K562 (cell line): ENCODE data around the gene RAP1GAP2. TPM values are rescaled to one million over a fixed set of nuclear protein-coding genes. Genes with fewer than 3 reads are reported as not detected.

ENCODE experiments used
- ATAC-seq: fragments of 200-7000 bp; cut with Tn5 transposase; 3 replicates; pipeline ENCODE4 v1.9.1; 2020; ENCODE audit warnings: moderate library complexity
- BruUV-seq: library from RNA; stranded (reverse); fragments of 400-500 nt; replicated peaks from 2 replicates; lab custom pipeline; 2021; lab: Mats Ljungman, UMichigan
- CTCF ChIA-PET: fragments of 300-600 bp; formaldehyde crosslinking; extraction: SDS; loops from one replicate; lab custom pipeline; 2021; ENCODE audit warnings: low intra/inter-chr PET ratio; lab: Yijun Ruan, JAX
- POLR2A ChIA-PET: fragments of 300-600, 350-650 bp; sonication (Branson Sonifier 250); formaldehyde crosslinking; extraction: SDS; loops from one replicate; lab custom pipeline; 2021; ENCODE audit warnings: antibody characterized with exemption, inconsistent platforms; lab: Yijun Ruan, JAX
- DNase-seq, 4 experiments: peaks; one replicate each; pipeline versions ENCODE4 v3.0.0 to v3.0.0-alpha.2; 2011 to 2018; ENCODE audit warnings: low spot score in 3 of 4, mixed read lengths in 3 of 4; ENCODE audit errors: extremely low read depth in 1 of 4
- FAIRE-seq: peaks from 2 replicates; lab custom pipeline; 2011; peaks lifted over from hg19 to GRCh38; lab: Jason Lieb, UNC
- H2AFZ ChIP-seq: 2 replicates; pipeline ENCODE4 v1.6.0; 2011; ENCODE audit warnings: low read depth, low read length, control low read depth, inconsistent platforms
- H3K27ac ChIP-seq: fragments of 200-600 bp; 3 replicates; pipeline ENCODE4 v1.8.0; 2011; ENCODE audit warnings: low read depth, mild to moderate bottlenecking, control low read depth, inconsistent platforms, low read length, moderate library complexity, mixed read lengths; ENCODE audit errors: extremely low read depth
- H3K27me3 ChIP-seq, 2 experiments: fragments of 300-600 bp in 1 of 2; 2 replicates in 1 of 2; 3 replicates in 1 of 2; pipeline versions ENCODE4 v1.6.0 to v1.8.0; 2011; ENCODE audit warnings: inconsistent platforms in 2 of 2, low read length in 2 of 2, mild to moderate bottlenecking in 1 of 2, mixed read lengths in 1 of 2, moderate library complexity in 1 of 2; ENCODE audit not compliant: control insufficient read depth in 2 of 2, insufficient read depth in 2 of 2
- H3K36me3 ChIP-seq: fragments of 300-600 bp; 3 replicates; pipeline ENCODE4 v1.8.0; 2011; ENCODE audit warnings: mild to moderate bottlenecking, low read length, inconsistent platforms; ENCODE audit not compliant: control insufficient read depth, insufficient read depth
- H3K4me1 ChIP-seq, 2 experiments: fragments of 200-600 bp in 1 of 2; replicated peaks in 1 of 2; 2 replicates in 1 of 2; 3 replicates in 1 of 2; pipeline versions ENCODE4 v1.5.1 to v1.8.0; 2011; ENCODE audit warnings: inconsistent platforms in 2 of 2, low read length in 2 of 2, mild to moderate bottlenecking in 1 of 2, mixed read lengths in 1 of 2, moderate library complexity in 1 of 2; ENCODE audit not compliant: control insufficient read depth in 2 of 2, insufficient read depth in 2 of 2
- H3K4me2 ChIP-seq: 2 replicates; pipeline ENCODE4 v1.6.1; 2011; ENCODE audit warnings: low read length, control low read depth, inconsistent platforms, mixed read lengths; ENCODE audit not compliant: insufficient read depth
- H3K4me3 ChIP-seq: fragments of 200-600 bp; sonication (generic), shearing (Covaris generic); 2 replicates; pipeline ENCODE4 v1.5.1; 2016; ENCODE audit warnings: control low read depth, inconsistent platforms
- H3K79me2 ChIP-seq: fragments of 200-600 bp; 3 replicates; pipeline ENCODE4 v1.8.0; 2011; ENCODE audit warnings: low read length, inconsistent platforms; ENCODE audit not compliant: control insufficient read depth, insufficient read depth
- H3K9ac ChIP-seq, 2 experiments: 2 replicates each; pipeline versions ENCODE4 v1.6.0 to v1.6.1; 2011; ENCODE audit warnings: low read depth in 2 of 2, low read length in 2 of 2, control low read depth in 1 of 2, inconsistent platforms in 1 of 2, mild to moderate bottlenecking in 1 of 2, mixed read lengths in 1 of 2; ENCODE audit not compliant: insufficient read depth in 1 of 2
- H3K9me1 ChIP-seq: one replicate; pipeline ENCODE4 v1.6.0; 2011; ENCODE audit warnings: inconsistent platforms, mild to moderate bottlenecking, low read length, moderate library complexity; ENCODE audit not compliant: control insufficient read depth, insufficient read depth
- H3K9me3 ChIP-seq: replicated peaks from 2 replicates; pipeline ENCODE4 v1.5.1; 2011; ENCODE audit warnings: low read depth, low read length, inconsistent platforms; ENCODE audit not compliant: control insufficient read depth, insufficient read depth
- H4K20me1 ChIP-seq: replicated peaks from 2 replicates; pipeline ENCODE4 v1.6.1; 2011; ENCODE audit warnings: low read length, inconsistent platforms, mixed read lengths; ENCODE audit not compliant: control insufficient read depth, insufficient read depth
- ARID1B ChIP-seq: fragments of 450-650 bp; IDR thresholded peaks from 2 replicates; pipeline ENCODE4 v1.6.1; 2016; ENCODE audit warnings: antibody characterized with exemption, mild to moderate bottlenecking, inconsistent platforms
- HLTF ChIP-seq: fragments of 450-650 bp; IDR thresholded peaks from 2 replicates; pipeline ENCODE4 v1.6.1; 2016
- KHSRP ChIP-seq: fragments of 450-650 bp; IDR thresholded peaks from 2 replicates; pipeline ENCODE4 v1.6.1; 2017
- KLF16 ChIP-seq: IDR thresholded peaks from 2 replicates; pipeline ENCODE4 v1.6.1; 2016; ENCODE audit warnings: antibody characterized with exemption
- MAFG ChIP-seq: fragments of 450-650 bp; conservative IDR thresholded peaks from 2 replicates; pipeline ENCODE4 v1.6.1; 2016; ENCODE audit warnings: missing genetic modification characterization, missing compliant biosample characterization
- SIN3B ChIP-seq: fragments of 450-650 bp; IDR thresholded peaks from 2 replicates; pipeline ENCODE4 v1.6.1; 2017; ENCODE audit warnings: low read depth, mild to moderate bottlenecking, moderate library complexity
- ZNF77 ChIP-seq: fragments of 250-450 bp; sonication (Bioruptor Pico); IDR thresholded peaks from 2 replicates; pipeline ENCODE4 v1.5.0; 2020
- WGBS: fragments of 100-300 bp; shearing (Covaris generic); methylation state at CpG from one replicate; pipeline ENCODE4 v1.1.6; 2016; ENCODE audit warnings: low coverage, mixed read lengths; ENCODE audit not compliant: insufficient coverage; ENCODE audit errors: missing lambda C conversion rate; 5-methylcytosine and 5-hydroxymethylcytosine counted together
- in situ Hi-C: fragments of 300-500 bp; cut with MboI; formaldehyde crosslinking; loops from 4 replicates; pipeline ENCODE4 v1.15.0; 2018; ENCODE audit warnings: inconsistent platforms, mixed read lengths
- intact Hi-C: fragments of 100-400 bp; cut with micrococcal nuclease; formaldehyde crosslinking; loops from 2 replicates; pipeline ENCODE4 v1.14.2; 2022
- polyA plus RNA-seq, 8 experiments: library from polyadenylated mRNA; depleted of rRNA in 4 of 8; stranded (reverse) in 5 of 8; unstranded in 3 of 8; fragments of >200 nt; fragmentation: Nextera tagmentation in 2 of 8; fragmentation: Illumina TruSeq in 1 of 8; extraction: Ambion mirVana in 2 of 8; extraction: Trizol in 1 of 8; gene quantifications; 2 replicates each; pipeline versions ENCODE4 v1.2.1 to v1.2.3, GENCODE V29; 2011 to 2014; ENCODE audit warnings: inconsistent platforms in 1 of 8, missing spikeins in 1 of 8
- total RNA-seq, 7 experiments: library from RNA; depleted of rRNA in 6 of 7; stranded (reverse); fragments of >200 nt in 6 of 7; fragmentation: Illumina TruSeq in 2 of 7; extraction: Trizol in 2 of 7; gene quantifications; 2 replicates each; pipeline versions ENCODE4 v1.2.1 to v1.2.3, GENCODE V29; 2011 to 2021; ENCODE audit warnings: low replicate concordance in 1 of 7
- TF ChIP-seq, protein P1 (sequence below): fragments of 450-650 bp; formaldehyde crosslinking; IDR thresholded peaks from 2 replicates; pipeline ENCODE4 v1.4.0; 2020; ENCODE audit warnings: mild to moderate bottlenecking, moderate library complexity

Gene RAP1GAP2
- total and polyA plus RNA-seq, 9 of the 15 experiments (the other 6 are each of a cell fraction or from before 2014, with no cell fraction given), result 0.01 to 1.3 (median 0.42) TPM; not detected in 1

DNA sequence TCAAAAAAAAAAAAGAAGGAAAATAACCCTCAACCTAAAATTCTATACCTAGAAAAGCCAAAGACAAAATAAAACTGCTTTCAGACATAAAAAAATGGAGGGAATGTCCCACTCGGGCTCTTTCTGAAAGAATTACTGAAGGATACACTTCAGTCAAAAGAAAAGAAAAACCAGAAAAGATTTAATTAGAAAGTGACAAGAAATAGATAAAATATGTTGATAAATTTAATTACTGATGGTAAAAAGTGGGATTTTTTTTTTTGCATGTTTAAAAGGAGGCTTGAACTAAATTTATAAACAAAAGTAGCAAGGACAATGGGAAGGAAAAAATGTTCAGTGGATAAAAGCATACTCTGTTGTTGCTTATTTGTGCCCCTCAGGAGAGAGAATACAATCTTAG, 178.1 kb downstream of the RAP1GAP2 start:
- intact Hi-C loops (no loop called here), in situ Hi-C loops (no loop called here)
- Histone ChIP-seq H3K9ac (no peak overlapping the region), H2AFZ (no peak overlapping the region), H3K4me1 (no peaks in the 10 kb centered on the region), H3K27me3 (peaks cover 0 to 3% of the 10 kb centered on the region in 2 experiments; a peak in 1 of 5 replicates), H4K20me1 (no peaks in the 10 kb centered on the region), H3K27ac (no peak overlapping the region), H3K79me2 (no peaks in the 10 kb centered on the region), H3K4me3 (no peak overlapping the region), H3K9me3 (no peaks in the 10 kb centered on the region), H3K4me2 (no peak overlapping the region), H3K9me1 (no peaks in the 10 kb centered on the region), H3K36me3 (no peaks in the 10 kb centered on the region)
- DNase-seq (no peak), FAIRE-seq (no peak), ATAC-seq (no peak)
- CTCF ChIA-PET, result no interaction called here
- TF ChIP-seq ZNF77 (CRISPR knock-in tag) (no peak), KLF16 (no peak), SIN3B (no peak), ARID1B (no peak), KHSRP (no peak), MAFG (tag) (no peak), HLTF (no peak)
- TF ChIP-seq, protein P1, sequence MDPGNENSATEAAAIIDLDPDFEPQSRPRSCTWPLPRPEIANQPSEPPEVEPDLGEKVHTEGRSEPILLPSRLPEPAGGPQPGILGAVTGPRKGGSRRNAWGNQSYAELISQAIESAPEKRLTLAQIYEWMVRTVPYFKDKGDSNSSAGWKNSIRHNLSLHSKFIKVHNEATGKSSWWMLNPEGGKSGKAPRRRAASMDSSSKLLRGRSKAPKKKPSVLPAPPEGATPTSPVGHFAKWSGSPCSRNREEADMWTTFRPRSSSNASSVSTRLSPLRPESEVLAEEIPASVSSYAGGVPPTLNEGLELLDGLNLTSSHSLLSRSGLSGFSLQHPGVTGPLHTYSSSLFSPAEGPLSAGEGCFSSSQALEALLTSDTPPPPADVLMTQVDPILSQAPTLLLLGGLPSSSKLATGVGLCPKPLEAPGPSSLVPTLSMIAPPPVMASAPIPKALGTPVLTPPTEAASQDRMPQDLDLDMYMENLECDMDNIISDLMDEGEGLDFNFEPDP (CRISPR knock-in tag), result no peak
- no TSS peak for BruUV-seq
- POLR2A ChIA-PET, result interaction anchor here (0.9 kb wide), 1 partner anchor 10 kb away, joined by 3 read pairs; no protein-coding TSS in a partner anchor
- 11% methylated on average over 1 of the region's 1 CpG for WGBS
